Skeletal muscle tissue (tissue), 4 donors: ENCODE data around the gene GRAMD2A. TPM values are rescaled to one million over a fixed set of nuclear protein-coding genes. Genes with fewer than 3 reads are reported as not detected.
"Not testable (repeated sequence)": the region's sequence is repeated elsewhere in the genome, so short reads cannot be mapped to it uniquely, and the experiment has no call there.

Experiments
- H3K27ac ChIP-seq: one replicate; pipeline ENCODE4 v1.7.0; 2013; ENCODE audit warnings: mild to moderate bottlenecking, low read depth, low read length, inconsistent platforms
- H3K27me3 ChIP-seq, 3 donors: one replicate each; pipeline ENCODE4 v1.7.0; 2013; ENCODE audit warnings: low read length in 3 of 3; ENCODE audit not compliant: control insufficient read depth in 3 of 3, insufficient read depth in 3 of 3
- H3K36me3 ChIP-seq, 3 donors: one replicate each; pipeline ENCODE4 v1.7.0; 2013; ENCODE audit warnings: low read length in 3 of 3; ENCODE audit not compliant: control insufficient read depth in 3 of 3, insufficient read depth in 3 of 3
- H3K4me1 ChIP-seq, 3 donors: one replicate each; pipeline ENCODE4 v1.7.0; 2013; ENCODE audit warnings: low read length in 3 of 3, mild to moderate bottlenecking in 3 of 3; ENCODE audit not compliant: control insufficient read depth in 3 of 3, insufficient read depth in 3 of 3
- H3K4me3 ChIP-seq, 3 donors: one replicate each; pipeline ENCODE4 v1.7.0; 2013; ENCODE audit warnings: low read length in 3 of 3
- H3K9ac ChIP-seq, 3 donors: one replicate each; pipeline ENCODE4 v1.7.0; 2013; ENCODE audit warnings: low read length in 3 of 3, mild to moderate bottlenecking in 3 of 3, moderate library complexity in 2 of 3, low read depth in 1 of 3
- H3K9me3 ChIP-seq, 3 donors: one replicate each; pipeline ENCODE4 v1.7.0; 2013; ENCODE audit warnings: low read length in 3 of 3; ENCODE audit not compliant: control insufficient read depth in 3 of 3
- total RNA-seq: library from RNA; depleted of rRNA; stranded (reverse); fragments of >200 nt; gene quantifications from one replicate; pipeline ENCODE4 v1.2.3, GENCODE V29; 2014
- donor health status: Osteomylitis.

The GRAMD2A gene
- total RNA-seq, 1 donor from 2014 or later: 2.1 TPM

GRCh38 chr15:72178976-72179585 is 18.5 kb downstream of the GRAMD2A start:
- Histone ChIP-seq H3K9ac (no peak overlapping the region), H3K36me3 (no peaks in the 10 kb centered on the region), H3K27me3 (peaks cover 0 to 4% (median under 1%) of the 10 kb centered on the region in 3 donors), H3K4me1 (peaks cover 11 to 18% (median 12%) of the 10 kb centered on the region in 3 donors), H3K27ac (no peak overlapping the region), H3K4me3 (no peak overlapping the region), H3K9me3 (no peaks in the 10 kb centered on the region)

GRCh38 chr15:72176743-72177142 is 20.8 kb downstream of the GRAMD2A start:
- Histone ChIP-seq H3K9me3 (no peaks in the 10 kb centered on the region), H3K27ac (no peak overlapping the region), H3K27me3 (no peaks in the 10 kb centered on the region), H3K36me3 (no peaks in the 10 kb centered on the region), H3K4me3 (no peak overlapping the region), H3K4me1 (peaks cover 5 to 12% (median 7%) of the 10 kb centered on the region in 3 donors), H3K9ac (no peak overlapping the region)

- H3K4me3 ChIP-seq: no peak overlapping the region
- H3K36me3 ChIP-seq: no peaks in the 10 kb centered on the region
- no peaks in the 10 kb centered on the region for H3K9me3 ChIP-seq
- no peak overlapping the region for H3K27ac ChIP-seq
- H3K27me3 ChIP-seq: no peaks in the 10 kb centered on the region
- peaks cover 5 to 12% (median 7%) of the 10 kb centered on the region in 3 donors for H3K4me1 ChIP-seq
- no peak overlapping the region for H3K9ac ChIP-seq
These were observed 21.4 kb downstream of the GRAMD2A start for GRCh38 chr15:72176159-72176558.

- Histone ChIP-seq H3K4me3 (no peak overlapping the region), H3K27me3 (no peaks in the 10 kb centered on the region), H3K36me3 (no peaks in the 10 kb centered on the region), H3K9ac (no peak overlapping the region), H3K27ac (no peak overlapping the region), H3K4me1 (peaks cover 5 to 9% (median 7%) of the 10 kb centered on the region in 3 donors), H3K9me3 (no peaks in the 10 kb centered on the region)
These were observed 22.2 kb downstream of the GRAMD2A start for GRCh38 chr15:72175186-72176044.

GRCh38 chr15:72174551-72175165 is 22.9 kb downstream of the GRAMD2A start:
- Histone ChIP-seq H3K9me3 (no peaks in the 10 kb centered on the region), H3K27ac (no peak overlapping the region), H3K36me3 (no peaks in the 10 kb centered on the region), H3K27me3 (no peaks in the 10 kb centered on the region), H3K4me3 (no peak overlapping the region), H3K9ac (no peak overlapping the region), H3K4me1 (peaks cover under 1 to 2% (median under 1%) of the 10 kb centered on the region in 3 donors)

- Histone ChIP-seq H3K4me1 (no peaks in the 10 kb centered on the region), H3K27me3 (no peaks in the 10 kb centered on the region), H3K4me3 (no peak overlapping the region), H3K27ac (no peak overlapping the region), H3K9me3 (no peaks in the 10 kb centered on the region), H3K36me3 (no peaks in the 10 kb centered on the region), H3K9ac (no peak overlapping the region)
These were observed 23.6 kb downstream of the GRAMD2A start for GRCh38 chr15:72173864-72174550.

GRCh38 chr15:72173401-72173800 is 24.2 kb downstream of the GRAMD2A start:
- Histone ChIP-seq H3K27me3 (no peaks in the 10 kb centered on the region), H3K9ac (no peak overlapping the region), H3K36me3 (no peaks in the 10 kb centered on the region), H3K9me3 (no peaks in the 10 kb centered on the region), H3K4me3 (no peak overlapping the region), H3K4me1 (no peaks in the 10 kb centered on the region), H3K27ac (no peak overlapping the region)

- Histone ChIP-seq H3K9me3 (no peaks in the 10 kb centered on the region), H3K27ac (no peak overlapping the region), H3K4me3 (no peak overlapping the region), H3K9ac (no peak overlapping the region), H3K4me1 (no peaks in the 10 kb centered on the region), H3K36me3 (no peaks in the 10 kb centered on the region), H3K27me3 (no peaks in the 10 kb centered on the region)
These were observed 24.8 kb downstream of the GRAMD2A start for GRCh38 chr15:72172796-72173195.

GRCh38 chr15:72171978-72172377 is 25.6 kb downstream of the GRAMD2A start:
- not testable (repeated sequence) for H3K4me3 ChIP-seq, H3K9me3 ChIP-seq, H3K36me3 ChIP-seq, H3K9ac ChIP-seq, H3K4me1 ChIP-seq, H3K27me3 ChIP-seq, H3K27ac ChIP-seq
